ENCODE measurements around the gene PDE9A. TPM values are rescaled to one million over a fixed set of nuclear protein-coding genes. Genes with fewer than 3 reads are reported as not detected.

PDE9A gene
- total RNA-seq, 2 donors from 2014 or later = 45.9 to 62.4 TPM

- Mint-ChIP-seq H3K36me3 (ENCODE audit: low read depth) (no peaks in the 10 kb centered on the region), H3K4me3 (no peak overlapping the region), H3K9me3 (no peaks in the 10 kb centered on the region), H3K4me1 (peaks cover 3% of the 10 kb centered on the region), H3K27me3 (ENCODE audit: insufficient read depth) (peaks cover 10% of the 10 kb centered on the region), H3K27ac (no peak overlapping the region)
- Histone ChIP-seq H3K27ac (ENCODE audit: low read depth, low read length) (no peak overlapping the region), H3K9me3 (ENCODE audit: control insufficient read depth, low read length) (no peaks in the 10 kb centered on the region), H3K4me1 (ENCODE audit: control insufficient read depth, insufficient read depth, low read length) (no peaks in the 10 kb centered on the region), H3K27me3 (ENCODE audit: control insufficient read depth, insufficient read depth, low read length, poor library complexity, severe bottlenecking) (peaks cover 11% of the 10 kb centered on the region), H3K36me3 (ENCODE audit: control insufficient read depth, insufficient read depth, low read length) (no peaks in the 10 kb centered on the region), H3K4me3 (ENCODE audit: low read length) (no peak overlapping the region), H3K9ac (ENCODE audit: extremely low read depth, low read length, poor library complexity, severe bottlenecking) (no peak overlapping the region)
- 85 to 88% methylated on average over 7 to 10 of the region's 10 CpGs for WGBS, 2 experiments (ENCODE audit: insufficient coverage in 1 of 2, insufficient read length in 1 of 2)
- TF ChIP-seq CTCF (conservative IDR thresholded peaks at IDR 0.05) = no peak
- no peak for DNase-seq
Observed at GRCh38 chr21:42636520-42637266, 16.7 kb upstream of the PDE9A start.

- Mint-ChIP-seq H3K4me1 (peaks cover 3% of the 10 kb centered on the region), H3K27ac (no peak overlapping the region)
- DNase-seq = no peak
Observed at GRCh38 chr21:42637267-42638041, 16.0 kb upstream of the PDE9A start.

More at GRCh38 chr21:42637267-42638041, 16.0 kb upstream of the PDE9A start:
- Histone ChIP-seq H3K4me1 (ENCODE audit: control insufficient read depth, insufficient read depth, low read length) (no peaks in the 10 kb centered on the region), H3K27ac (ENCODE audit: low read depth, low read length) (no peak overlapping the region), H3K27me3 (ENCODE audit: control insufficient read depth, insufficient read depth, low read length, poor library complexity, severe bottlenecking) (peaks cover 11% of the 10 kb centered on the region), H3K9ac (ENCODE audit: extremely low read depth, low read length, poor library complexity, severe bottlenecking) (no peak overlapping the region), H3K36me3 (ENCODE audit: control insufficient read depth, insufficient read depth, low read length) (no peaks in the 10 kb centered on the region), H3K9me3 (ENCODE audit: control insufficient read depth, low read length) (no peaks in the 10 kb centered on the region), H3K4me3 (ENCODE audit: low read length) (no peak overlapping the region)
- 92 to 94% methylated on average over 36 of the region's 36 CpGs for WGBS, 2 experiments (ENCODE audit: insufficient coverage in 1 of 2, insufficient read length in 1 of 2)
- TF ChIP-seq CTCF (conservative IDR thresholded peaks at IDR 0.05) = no peak
- H3K36me3 Mint-ChIP-seq (ENCODE audit: low read depth) = no peaks in the 10 kb centered on the region
- no peak overlapping the region for H3K4me3 Mint-ChIP-seq
- H3K9me3 Mint-ChIP-seq = no peaks in the 10 kb centered on the region
- H3K27me3 Mint-ChIP-seq (ENCODE audit: insufficient read depth) = peaks cover 14% of the 10 kb centered on the region
